HPDE6-E6E7 (cell line): Measurements from ENCODE around the gene GBP3.
A peak's percentile ranks its signal among the peaks of the same experiment; 100 is the strongest.
"Not testable (repeated sequence)": the region's sequence is repeated elsewhere in the genome, so short reads cannot be mapped to it uniquely, and the experiment has no call there.

Experiments used
- DNase-seq: peaks from one replicate; pipeline ENCODE4 v3.0.0; 2011; ENCODE audit warnings: missing footprints; ENCODE audit errors: extremely low spot score

Gene GBP3

GRCh38 chr1:89040315-89040626 lies 17.6 kb upstream of the GBP3 start:
- no peak for DNase-seq

DNA sequence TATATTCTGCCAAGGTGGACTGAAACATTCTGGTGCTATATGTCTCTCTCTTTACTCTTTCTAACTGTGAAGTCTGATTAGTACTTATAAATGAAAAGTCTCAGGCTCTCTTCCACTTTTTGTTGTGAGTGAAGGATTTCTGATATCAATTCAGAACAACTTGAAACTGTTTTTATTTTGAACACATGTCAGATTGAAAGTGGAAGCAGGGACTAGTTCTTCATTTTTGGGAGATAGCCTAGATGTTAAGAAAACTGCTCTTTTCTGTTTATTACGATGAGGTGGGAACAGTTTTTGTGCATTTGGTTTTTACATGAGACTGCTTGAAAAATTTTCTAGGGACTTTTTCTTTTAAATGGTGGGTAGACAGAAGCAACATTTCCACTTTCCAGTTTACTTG lies 14.5 kb upstream of the GBP3 start:
- DNase-seq = no peak

DNA sequence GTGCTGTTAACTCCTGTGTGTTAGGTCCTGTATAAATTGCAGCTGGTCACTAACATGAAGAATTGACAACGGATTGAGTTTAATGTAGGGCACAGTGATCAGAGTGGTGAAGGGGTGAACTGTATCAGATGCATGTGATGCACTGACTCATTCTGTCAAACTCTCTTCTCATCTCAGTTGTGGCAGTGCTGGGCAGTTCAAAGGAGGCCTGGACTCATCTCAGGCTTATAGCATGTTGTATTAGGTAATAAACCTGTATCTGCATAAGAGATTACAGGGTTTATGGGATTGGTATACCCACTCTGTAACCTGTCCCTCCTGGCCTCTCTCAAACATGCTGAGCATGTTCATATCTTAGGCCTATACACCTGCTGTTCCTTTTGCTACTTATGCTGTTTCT lies 12.4 kb upstream of the GBP3 start:
- DNase-seq = no peak

- DNase-seq = not testable (repeated sequence)
These were observed 11.3 kb upstream of the GBP3 start for GRCh38 chr1:89034004-89034403.

GRCh38 chr1:89029051-89029450 lies 6.4 kb upstream of the GBP3 start:
- DNase-seq = not testable (repeated sequence)

DNA sequence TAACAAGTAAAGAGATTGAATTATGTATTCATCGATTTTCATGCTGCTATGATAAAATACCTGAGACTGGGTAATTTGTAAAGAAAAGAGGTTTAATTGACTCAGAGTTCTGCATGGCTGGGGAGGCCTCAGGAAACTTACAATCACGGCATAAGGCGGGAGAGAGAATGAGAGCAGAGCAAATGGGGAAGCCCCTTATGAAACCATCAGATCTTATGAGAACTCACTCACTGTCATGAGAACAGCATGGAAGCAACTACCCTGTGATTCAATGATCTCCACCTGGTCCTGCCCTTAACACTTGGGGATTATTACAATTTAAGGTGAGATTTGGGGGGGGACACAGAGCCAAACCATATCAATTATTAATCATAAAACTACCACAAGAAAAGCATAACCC lies 3.3 kb upstream of the GBP3 start:
- DNase-seq = no peak

- DNase-seq = no peak
These were observed 360 bp upstream of the GBP3 start for GRCh38 chr1:89023026-89023425.

DNA sequence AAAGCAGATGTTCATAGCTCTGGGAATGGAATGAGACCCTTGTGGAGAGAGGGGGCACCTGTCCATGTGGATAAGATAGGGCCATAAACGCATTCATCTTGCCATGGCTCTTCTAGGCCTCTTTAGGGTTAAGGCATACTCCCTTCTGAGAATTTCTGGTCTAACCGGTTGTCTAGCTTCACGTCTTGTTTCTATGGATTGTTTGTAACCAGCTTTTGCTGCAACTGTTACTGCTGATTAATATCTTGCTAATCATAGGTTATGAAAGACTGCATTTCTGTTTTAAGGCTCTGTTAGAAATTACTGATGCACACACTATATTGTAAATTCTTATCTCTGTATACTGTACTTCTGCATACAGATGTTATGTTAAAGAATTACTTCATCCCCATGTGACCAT lies 4.3 kb downstream of the GBP3 start:
- DNase-seq = not testable (repeated sequence)

DNA sequence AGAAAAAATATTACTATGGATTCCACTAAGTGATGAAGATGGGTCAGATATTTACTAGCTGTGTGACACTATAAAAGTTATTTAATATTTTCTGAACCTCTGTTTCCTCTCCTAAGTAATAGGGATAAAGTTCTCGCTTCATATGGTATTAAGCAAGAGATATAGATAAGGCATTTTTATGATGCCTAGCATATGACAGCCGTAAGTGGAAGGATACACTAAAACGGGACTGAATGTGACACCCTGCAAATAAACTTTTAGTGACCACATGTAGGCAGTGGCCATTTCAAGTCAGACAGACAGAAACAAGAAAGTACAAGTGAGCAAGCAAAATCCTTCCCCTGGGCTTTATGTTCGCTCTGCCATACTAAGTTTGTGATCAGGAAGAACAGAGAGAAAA lies 14.2 kb downstream of the GBP3 start:
- no peak for DNase-seq

GRCh38 chr1:89005286-89006151 lies 17.1 kb downstream of the GBP3 start:
- DNase-seq = no peak

DNA sequence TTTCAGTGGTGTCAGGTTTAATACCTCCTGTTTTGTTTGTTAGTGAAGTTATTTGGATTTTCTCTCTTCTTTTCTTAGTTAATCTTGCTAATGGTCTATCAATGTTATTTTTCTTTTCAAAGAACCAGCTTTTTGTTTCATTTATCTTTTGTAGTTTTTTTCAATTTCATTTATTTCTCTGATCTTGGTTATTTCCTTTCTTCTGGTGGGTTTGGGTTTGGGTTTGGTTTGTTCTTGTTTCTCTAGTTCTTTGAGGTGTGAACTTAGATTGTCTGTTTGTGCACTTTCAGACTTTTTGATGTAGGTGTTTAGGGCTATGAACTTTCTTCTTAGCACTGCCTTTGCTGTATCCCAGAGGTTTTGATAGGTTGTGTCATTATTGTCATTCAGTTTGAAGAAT lies 20.5 kb downstream of the GBP3 start:
- DNase-seq = not testable (repeated sequence)

- no peak for DNase-seq
These were observed 21.2 kb downstream of the GBP3 start for GRCh38 chr1:89001510-89001909.

GRCh38 chr1:88998716-88999115 lies 23.9 kb downstream of the GBP3 start:
- DNase-seq = no peak

GRCh38 chr1:88990426-88990825 lies 32.2 kb downstream of the GBP3 start:
- DNase-seq = no peak

DNA sequence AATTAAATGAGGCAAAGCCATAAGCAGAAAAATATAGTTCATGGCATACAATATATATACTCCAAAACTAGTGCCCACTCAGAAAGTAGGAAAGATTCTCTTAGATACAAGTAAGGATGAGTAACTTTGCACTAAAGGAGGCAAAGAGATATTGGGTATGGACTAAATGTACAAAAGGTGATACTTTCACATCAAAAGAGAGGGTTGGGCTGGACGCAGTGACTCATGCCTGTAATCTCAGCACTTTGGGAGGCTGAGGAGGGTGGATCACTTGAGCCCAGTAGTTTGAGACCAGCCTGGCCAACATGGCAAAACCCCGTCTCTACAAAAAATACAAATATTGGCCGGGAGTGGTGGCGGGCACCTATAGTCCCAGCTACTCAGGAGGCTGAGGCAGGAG lies 37.0 kb downstream of the GBP3 start:
- DNase-seq = no peak

DNA sequence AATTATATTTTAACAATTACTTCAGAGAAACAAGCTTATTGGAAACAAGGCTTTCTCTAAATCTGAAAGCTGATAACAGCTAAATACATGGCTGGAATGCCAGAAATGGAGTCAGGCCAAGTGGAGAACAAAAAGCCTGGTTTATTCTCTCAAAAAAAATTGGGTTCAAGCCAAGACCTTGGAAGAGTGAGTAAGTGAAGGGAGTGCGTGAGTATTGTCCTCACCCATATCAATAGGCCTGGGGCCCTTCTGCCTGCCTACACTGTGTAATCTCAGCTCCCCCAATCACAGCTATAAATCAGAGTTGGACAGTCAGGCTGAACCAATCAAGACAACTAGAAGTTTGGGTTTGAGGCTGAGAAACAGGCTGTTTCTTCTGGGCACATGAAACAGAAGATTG lies 37.6 kb downstream of the GBP3 start:
- peak; percentile 78 for DNase-seq

DNA sequence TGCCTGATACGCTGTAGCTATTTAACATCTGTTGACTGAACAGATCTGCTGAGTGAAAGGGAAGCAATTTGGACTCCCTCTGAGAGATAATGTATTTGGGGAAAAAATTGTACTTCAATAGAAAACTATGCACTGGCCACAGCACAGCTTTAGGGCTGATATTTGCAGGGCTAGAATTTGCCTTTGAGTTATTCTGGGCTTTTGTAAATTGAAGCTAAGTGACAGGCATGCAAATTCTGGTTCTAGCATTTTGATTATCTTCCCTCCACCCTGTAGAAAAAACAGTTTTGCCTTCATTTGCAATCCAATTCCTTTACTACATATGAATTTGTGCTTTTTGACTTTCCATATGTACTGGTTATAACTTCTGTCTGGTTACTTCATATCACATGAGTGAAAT lies 38.1 kb downstream of the GBP3 start:
- no peak for DNase-seq

GRCh38 chr1:88983791-88984559 lies 38.7 kb downstream of the GBP3 start:
- DNase-seq = peak; percentile 49

DNA sequence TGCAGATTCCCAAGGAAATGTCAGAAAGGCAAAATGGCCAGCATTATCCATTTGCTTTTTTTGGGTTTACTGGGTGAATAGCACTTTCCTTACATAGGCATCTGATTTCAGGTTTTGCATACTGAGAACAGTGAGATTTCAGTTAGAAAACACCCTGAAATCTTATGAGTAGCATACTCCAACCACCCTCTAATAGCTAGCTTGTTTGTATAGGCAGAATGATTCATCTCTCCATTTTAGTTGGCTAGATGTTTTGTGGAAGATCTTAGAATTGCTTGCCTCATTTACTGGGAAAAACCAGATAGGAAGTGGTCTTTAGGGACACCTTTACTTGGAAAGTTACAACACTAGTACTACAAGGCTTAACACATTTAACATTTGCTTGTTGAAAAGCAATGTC lies 40.6 kb downstream of the GBP3 start:
- DNase-seq = no peak

DNA sequence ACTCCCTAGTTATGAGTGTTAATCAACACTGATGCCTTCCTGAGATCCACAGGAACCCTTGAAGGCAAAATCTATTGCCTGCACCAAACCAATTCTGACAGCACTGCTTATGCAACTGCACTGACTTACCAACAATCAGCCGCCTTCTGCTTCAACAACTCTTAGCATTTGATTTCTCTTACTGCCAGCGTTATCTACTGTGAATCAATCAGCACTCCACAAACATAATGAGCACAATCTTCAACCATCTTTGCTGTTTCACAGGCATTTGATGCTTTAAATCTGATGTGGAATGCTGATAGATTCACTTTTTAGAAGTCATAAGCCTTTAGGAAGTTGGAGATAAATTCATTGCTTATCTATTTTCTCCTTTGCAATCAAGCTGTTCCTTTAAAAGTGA lies 41.2 kb downstream of the GBP3 start:
- DNase-seq = not testable (repeated sequence)

DNA sequence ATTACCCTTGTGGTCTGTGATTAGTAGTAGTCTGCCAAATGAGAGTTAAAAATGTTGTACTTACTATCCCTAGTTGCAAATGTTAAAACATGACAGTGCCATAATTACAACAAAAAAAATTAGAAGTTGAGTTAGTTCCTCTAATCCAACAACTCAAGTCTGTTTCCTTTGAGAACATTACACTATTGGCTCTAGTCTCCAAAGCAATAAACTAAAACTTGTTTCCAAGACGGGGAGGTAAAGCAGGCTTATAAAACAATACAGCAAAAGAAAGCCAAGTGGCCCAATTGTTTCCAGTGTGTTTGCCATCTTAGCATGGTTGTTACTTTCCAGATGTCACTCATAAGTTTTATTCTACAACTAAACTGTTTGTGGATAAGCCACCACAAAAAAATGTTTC lies 41.8 kb downstream of the GBP3 start:
- DNase-seq = no peak

DNA sequence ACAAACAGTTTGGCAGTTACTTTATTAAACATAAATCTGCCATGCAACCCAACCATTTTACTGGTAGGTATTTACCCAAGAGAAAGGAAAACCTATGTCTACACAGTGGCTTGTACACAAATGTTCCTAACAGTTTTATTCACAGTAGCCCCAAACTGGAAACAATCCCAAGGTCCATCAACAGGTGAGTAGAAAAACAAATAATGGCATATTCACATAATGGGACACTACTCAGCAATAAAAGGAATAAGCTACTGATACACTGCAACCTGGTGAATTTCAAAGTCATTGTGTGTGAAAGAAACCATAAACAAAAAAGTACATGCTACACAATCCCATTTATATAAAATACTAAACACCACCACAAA lies 42.9 kb downstream of the GBP3 start:
- DNase-seq = no peak

GRCh38 chr1:88979054-88979748 lies 43.5 kb downstream of the GBP3 start:
- no peak for DNase-seq
